ENCODE results near the gene APBB2. TPM values are rescaled to one million over a fixed set of nuclear protein-coding genes. Genes with fewer than 3 reads are reported as not detected.

The APBB2 gene
- polyA plus RNA-seq, 3 donors: 0.15 to 0.33 TPM; not detected in 1

- peaks cover 42 to 52% (median 46%) of the 10 kb centered on the region in 3 donors for H3K27me3 Mint-ChIP-seq (ENCODE audit: low read depth in 3 of 3)
- no peaks in the 10 kb centered on the region for H3K9me3 ChIP-seq (replicated peaks in 1 of 2; ENCODE audit: control insufficient read depth in 1 of 2, insufficient read depth in 1 of 2, low read length in 2 of 2)
- intact Hi-C loops (cut with micrococcal nuclease): loop anchor here (5.0 to 10.0 kb wide), 3 partner anchors 245 to 295 kb away; no protein-coding TSS in a partner anchor
These were observed 5.1 kb upstream of the APBB2 start for GRCh38 chr4:41219421-41219950.

GRCh38 chr4:41218703-41219102 lies 4.4 kb upstream of the APBB2 start:
- WGBS (ENCODE audit: insufficient coverage): no CpG with 5 or more reads among the region's 3 CpGs

More at GRCh38 chr4:41219421-41219950, 5.1 kb upstream of the APBB2 start:
- H3K4me3 ChIP-seq (replicated peaks in 1 of 3; ENCODE audit: low read depth in 2 of 3, low read length in 3 of 3): no peak overlapping the region
- H3K79me2 ChIP-seq (ENCODE audit: insufficient read depth, low read length): no peaks in the 10 kb centered on the region
- no peaks in the 10 kb centered on the region for H3K36me3 ChIP-seq (replicated peaks in 1 of 2; ENCODE audit: control insufficient read depth in 1 of 2, insufficient read depth in 2 of 2, low read length in 2 of 2)
- WGBS (ENCODE audit: insufficient coverage): 90% methylated on average over 2 of the region's 3 CpGs
- Mint-ChIP-seq H3K4me1 (peaks cover 15% of the 10 kb centered on the region), H3K27ac (no peak overlapping the region), H3K36me3 (peaks cover 0 to 5% of the 10 kb centered on the region in 2 donors), H3K4me3 (no peak overlapping the region), H3K9me3 (peaks cover 0 to 5% (median 0%) of the 10 kb centered on the region in 7 donors)
- TF ChIP-seq CTCF (IDR thresholded peaks at IDR 0.05): no peak
- DNase-seq: no peak
- no peak overlapping the region for H2AFZ ChIP-seq (ENCODE audit: insufficient read depth, low read depth, low read length, poor library complexity, severe bottlenecking)
- H3K4me1 ChIP-seq (ENCODE audit: control insufficient read depth in 1 of 2, insufficient read depth in 2 of 2, low read length in 2 of 2): peaks cover 10 to 12% of the 10 kb centered on the region in 2 donors
- H3K9ac ChIP-seq (ENCODE audit: insufficient read depth, low read length, poor library complexity, severe bottlenecking): no peak overlapping the region
- H3K27me3 ChIP-seq (ENCODE audit: control insufficient read depth in 2 of 2, insufficient read depth in 2 of 2, low read length in 2 of 2): peaks cover 32 to 33% of the 10 kb centered on the region in 2 donors
- no peak overlapping the region for H3K4me2 ChIP-seq (replicated peaks; ENCODE audit: extremely low read depth, low read length, poor library complexity, severe bottlenecking)
- no peak overlapping the region for H3K27ac ChIP-seq (ENCODE audit: low read depth in 1 of 2, low read length in 2 of 2)
- no peaks in the 10 kb centered on the region for H4K20me1 ChIP-seq (ENCODE audit: insufficient read depth, low read length)

More at GRCh38 chr4:41218703-41219102, 4.4 kb upstream of the APBB2 start:
- no peaks in the 10 kb centered on the region for H3K36me3 ChIP-seq (replicated peaks in 1 of 2; ENCODE audit: control insufficient read depth in 1 of 2, insufficient read depth in 2 of 2, low read length in 2 of 2)
- no peak overlapping the region for H3K9ac ChIP-seq (ENCODE audit: insufficient read depth, low read length, poor library complexity, severe bottlenecking)
- no peak overlapping the region for H3K4me2 ChIP-seq (replicated peaks; ENCODE audit: extremely low read depth, low read length, poor library complexity, severe bottlenecking)
- Mint-ChIP-seq H3K36me3 (peaks cover 0 to 5% of the 10 kb centered on the region in 2 donors), H3K27ac (no peak overlapping the region), H3K4me1 (peaks cover 16% of the 10 kb centered on the region), H3K9me3 (peaks cover 0 to 5% (median 0%) of the 10 kb centered on the region in 7 donors), H3K4me3 (no peak overlapping the region), H3K27me3 (ENCODE audit: low read depth in 3 of 3) (peaks cover 45 to 59% (median 51%) of the 10 kb centered on the region in 3 donors)
- intact Hi-C loops (cut with micrococcal nuclease): loop anchor here (5.0 to 10.0 kb wide), 3 partner anchors 244 to 294 kb away; no protein-coding TSS in a partner anchor
- peaks cover 12 to 20% of the 10 kb centered on the region in 2 donors for H3K4me1 ChIP-seq (ENCODE audit: control insufficient read depth in 1 of 2, insufficient read depth in 2 of 2, low read length in 2 of 2)
- peaks cover 34 to 36% of the 10 kb centered on the region in 2 donors for H3K27me3 ChIP-seq (ENCODE audit: control insufficient read depth in 2 of 2, insufficient read depth in 2 of 2, low read length in 2 of 2)
- no peaks in the 10 kb centered on the region for H3K79me2 ChIP-seq (ENCODE audit: insufficient read depth, low read length)
- no peak for DNase-seq
- peaks cover 0 to under 1% of the 10 kb centered on the region in 2 donors for H3K9me3 ChIP-seq (replicated peaks in 1 of 2; ENCODE audit: control insufficient read depth in 1 of 2, insufficient read depth in 1 of 2, low read length in 2 of 2)
- H2AFZ ChIP-seq (ENCODE audit: insufficient read depth, low read depth, low read length, poor library complexity, severe bottlenecking): no peak overlapping the region
- no peak overlapping the region for H3K27ac ChIP-seq (ENCODE audit: low read depth in 1 of 2, low read length in 2 of 2)
- no peak overlapping the region for H3K4me3 ChIP-seq (replicated peaks in 1 of 3; ENCODE audit: low read depth in 2 of 3, low read length in 3 of 3)
- TF ChIP-seq CTCF (IDR thresholded peaks at IDR 0.05): no peak
- H4K20me1 ChIP-seq (ENCODE audit: insufficient read depth, low read length): no peaks in the 10 kb centered on the region
